NCI-H2196 (cell line): ENCODE results near the gene SP8.
A peak's percentile ranks its signal among the peaks of the same experiment; 100 is the strongest.

ENCODE experiments used
- DNase-seq: peaks from one replicate; lab custom pipeline; 2025; ENCODE audit not compliant: unreplicated experiment; lab: John Stamatoyannopoulos, UW

Gene SP8

DNA sequence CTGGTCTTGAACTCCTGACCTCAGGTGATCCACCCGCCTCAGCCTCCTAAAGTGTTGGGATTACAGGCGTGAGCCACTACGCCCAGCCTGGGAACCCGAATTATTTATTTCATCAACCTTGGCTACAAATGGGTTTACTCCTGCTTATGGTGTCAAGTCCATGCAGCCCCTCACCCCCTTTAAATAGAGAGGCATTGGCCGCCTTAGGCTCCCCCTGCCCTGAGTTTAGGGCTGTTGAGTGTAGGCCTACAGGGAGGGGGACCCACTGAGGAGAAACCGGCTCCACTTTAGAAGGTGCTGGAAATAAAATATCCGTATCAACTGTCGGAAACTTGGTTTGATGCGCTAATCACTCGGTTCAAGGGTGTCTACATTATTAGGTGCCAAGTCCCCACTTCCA, 8.7 kb upstream of the SP8 start:
- DNase-seq = no peak

DNA sequence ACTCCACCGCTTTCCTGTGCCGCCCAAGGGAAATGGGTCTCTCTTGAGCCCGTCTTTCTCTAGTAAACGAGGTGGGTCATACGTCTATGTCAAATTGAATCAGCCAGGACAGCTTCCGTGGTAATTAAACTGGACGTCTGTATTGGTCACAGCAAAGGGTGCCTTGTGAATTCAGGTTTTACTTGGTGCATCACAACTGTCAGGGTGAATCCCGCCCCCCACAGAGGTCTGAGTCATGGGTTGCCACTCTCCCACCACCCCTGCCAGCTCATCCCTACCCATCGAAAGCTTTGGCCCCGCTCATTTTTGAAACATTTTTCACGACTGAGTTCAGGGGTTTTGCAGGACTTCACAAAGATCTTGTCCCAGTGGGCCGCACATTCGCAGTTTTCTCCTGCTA, 8.0 kb upstream of the SP8 start:
- no peak for DNase-seq

- DNase-seq = no peak
Observed at GRCh38 chr7:20793694-20794394, 7.2 kb upstream of the SP8 start.

DNA sequence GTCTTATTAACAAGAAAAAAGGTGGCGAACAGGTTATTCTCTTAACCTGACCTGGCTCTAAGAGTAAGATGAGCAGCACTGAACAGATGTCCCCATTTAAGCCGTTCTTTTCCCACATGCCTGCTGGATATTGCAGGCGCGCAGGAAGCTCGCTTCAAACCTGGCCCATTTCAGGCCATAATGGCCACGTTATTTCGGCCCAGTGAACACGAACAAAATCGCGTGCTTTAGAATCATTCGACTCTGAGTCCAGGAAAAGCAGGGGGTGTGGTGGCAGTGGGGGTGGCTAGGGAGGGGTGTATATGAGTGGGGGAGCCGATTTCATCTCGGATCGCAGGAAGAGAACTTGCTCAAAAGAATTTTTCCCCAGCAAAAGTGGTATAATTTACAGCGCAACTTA, 6.6 kb upstream of the SP8 start:
- no peak for DNase-seq

- no peak for DNase-seq
Observed at GRCh38 chr7:20791538-20792434, 5.1 kb upstream of the SP8 start.

DNA sequence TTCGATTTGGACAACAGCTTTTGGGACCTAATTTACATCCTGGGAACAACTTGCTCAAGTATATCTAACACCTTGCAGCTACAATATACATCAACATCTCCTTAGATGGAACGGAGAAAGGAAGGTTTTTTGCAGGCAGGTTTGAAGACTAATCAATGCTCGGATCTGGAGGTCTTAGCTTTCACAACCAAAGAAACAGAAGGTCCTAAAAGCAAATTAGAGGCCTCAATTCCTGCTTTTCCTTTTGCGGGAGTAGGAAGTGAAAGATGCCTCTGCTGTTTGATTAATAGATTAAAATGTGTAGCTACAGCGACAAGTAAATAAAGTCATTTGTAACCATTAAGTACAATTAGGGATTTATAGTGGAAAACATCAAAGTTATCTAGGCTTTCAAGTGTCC, 3.7 kb upstream of the SP8 start:
- no peak for DNase-seq

DNA sequence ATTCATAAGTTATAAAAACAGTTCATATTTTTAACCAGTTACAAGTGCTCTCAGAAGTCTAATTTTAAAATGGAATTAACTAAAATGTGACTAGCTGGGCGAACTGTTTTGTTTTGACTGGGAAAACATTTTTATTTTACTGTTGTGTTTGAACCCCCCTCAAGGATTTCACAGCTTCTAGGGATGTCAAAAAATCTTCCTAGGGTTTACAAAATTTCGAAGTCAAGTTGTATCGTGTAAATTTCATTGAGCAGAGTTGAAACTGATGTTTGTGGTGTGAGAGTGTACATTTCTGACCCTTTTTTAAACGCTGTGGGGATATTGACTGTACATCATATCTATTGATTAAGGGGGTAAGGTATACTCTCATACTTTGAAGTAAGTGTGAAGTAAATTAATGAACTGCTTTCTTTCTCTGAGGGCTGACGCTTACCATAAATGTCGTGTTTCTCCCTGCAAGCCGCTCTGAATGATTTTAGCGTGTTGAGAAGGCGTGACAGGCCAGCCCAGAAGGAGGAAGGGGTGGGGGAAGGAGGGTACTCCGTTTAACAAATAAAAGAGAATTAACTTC, 1.8 kb upstream of the SP8 start:
- no peak for DNase-seq

GRCh38 chr7:20787660-20788419, 1.2 kb upstream of the SP8 start:
- no peak for DNase-seq

DNA sequence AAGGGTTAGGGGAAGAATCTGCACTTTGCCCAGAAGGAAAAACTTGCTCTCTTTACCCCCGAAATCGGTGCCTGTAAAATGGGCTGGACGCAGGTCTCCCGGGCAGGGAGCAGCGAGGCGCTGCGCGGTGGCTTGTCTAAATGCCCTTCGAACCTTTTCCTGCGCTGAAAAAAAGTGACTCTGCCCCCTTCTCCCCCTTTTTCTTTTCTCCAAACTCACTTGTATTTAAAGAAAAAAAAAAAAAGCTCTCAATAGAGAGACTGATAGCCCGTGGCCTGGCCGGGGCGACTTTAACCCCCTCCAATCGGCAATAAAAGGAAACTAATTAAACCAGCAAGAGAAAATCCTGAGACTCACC, 286 bp downstream of the SP8 start:
- peak; percentile 51 for DNase-seq

DNA sequence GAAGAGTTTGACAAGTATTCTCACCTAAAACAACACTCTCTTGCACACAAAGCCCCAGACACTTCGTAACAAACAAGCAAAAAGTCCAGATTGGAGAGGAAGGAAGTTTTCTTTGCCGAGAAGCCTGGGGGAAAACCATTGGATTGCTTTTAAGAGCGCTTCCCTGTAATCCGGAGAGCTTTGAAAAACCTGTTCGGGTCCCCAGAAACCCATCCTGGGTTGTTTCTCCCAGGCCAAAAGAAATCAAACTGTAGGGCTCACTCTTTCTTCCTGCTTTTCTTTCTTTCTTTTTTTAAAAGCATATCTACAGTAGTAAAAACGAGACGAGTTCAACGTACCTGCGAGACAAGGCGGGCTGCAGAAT, 655 bp downstream of the SP8 start:
- peak; percentile 15 for DNase-seq

- peak; percentile 29 for DNase-seq
Observed at GRCh38 chr7:20785157-20786048, 1.3 kb downstream of the SP8 start.

- peak; percentile 42 for DNase-seq
Observed at GRCh38 chr7:20784388-20785156, 2.1 kb downstream of the SP8 start.

DNA sequence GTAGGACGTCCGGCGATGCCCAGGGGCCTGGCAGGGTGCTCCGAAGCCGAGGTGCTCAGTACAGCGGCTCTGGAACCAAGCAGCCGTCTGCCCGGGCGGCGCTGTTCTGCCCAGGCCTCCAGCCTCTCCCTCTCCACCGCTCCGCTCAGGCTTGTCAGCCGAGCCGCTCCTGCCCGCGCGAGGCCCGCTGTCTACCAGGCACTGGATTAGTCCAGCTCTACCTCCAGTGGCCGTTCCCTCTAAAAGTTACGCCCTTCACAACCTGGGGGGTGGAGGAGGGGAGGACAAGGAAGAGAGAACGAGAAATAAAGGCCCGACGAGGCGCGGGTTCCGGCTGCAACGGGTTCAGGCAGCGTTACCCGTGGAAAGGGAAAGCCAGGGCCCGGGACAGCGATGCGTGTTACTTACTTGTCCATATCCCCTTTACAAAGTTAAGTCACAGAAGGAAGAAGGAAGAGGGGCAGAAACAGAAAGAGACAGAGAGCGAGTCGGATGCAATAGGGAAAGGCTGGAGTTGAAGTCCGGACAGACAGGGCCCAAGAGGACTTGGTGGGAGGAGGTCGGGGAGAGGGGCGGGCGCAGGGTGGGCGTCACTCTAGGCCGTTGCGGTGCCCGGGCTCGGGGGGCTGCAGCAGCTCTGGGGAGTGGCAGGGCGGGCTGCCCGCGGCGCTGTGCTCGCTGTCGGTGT, 2.8 kb downstream of the SP8 start:
- DNase-seq = no peak

DNA sequence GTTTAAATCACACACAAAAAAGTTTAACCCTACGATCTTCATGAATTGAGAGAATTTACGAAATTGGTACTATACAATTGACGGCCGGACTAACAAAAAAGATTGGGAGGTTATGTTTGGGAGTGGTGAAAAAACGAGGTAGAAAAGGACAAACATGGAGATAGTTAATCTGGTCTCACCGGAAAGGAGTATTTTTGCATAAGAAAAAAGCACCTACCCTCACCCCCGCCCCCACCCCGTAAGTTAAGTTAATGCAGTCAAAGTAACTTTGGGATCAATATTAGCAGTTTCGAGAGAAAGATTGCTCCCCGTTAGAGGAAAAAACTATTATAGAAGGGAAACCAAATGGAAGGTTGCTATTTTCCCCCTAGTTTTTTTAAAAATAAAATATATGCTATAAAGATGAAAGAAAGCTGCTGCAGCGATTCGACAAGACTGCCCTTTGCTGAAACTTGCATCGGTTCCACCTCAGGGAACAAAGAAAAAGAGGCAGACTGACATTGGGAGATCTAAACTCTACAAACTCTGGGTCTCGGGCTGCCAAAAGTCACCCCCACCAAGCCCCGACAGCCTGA, 3.5 kb downstream of the SP8 start:
- DNase-seq = no peak

GRCh38 chr7:20779041-20779440, 7.6 kb downstream of the SP8 start:
- DNase-seq = no peak

DNA sequence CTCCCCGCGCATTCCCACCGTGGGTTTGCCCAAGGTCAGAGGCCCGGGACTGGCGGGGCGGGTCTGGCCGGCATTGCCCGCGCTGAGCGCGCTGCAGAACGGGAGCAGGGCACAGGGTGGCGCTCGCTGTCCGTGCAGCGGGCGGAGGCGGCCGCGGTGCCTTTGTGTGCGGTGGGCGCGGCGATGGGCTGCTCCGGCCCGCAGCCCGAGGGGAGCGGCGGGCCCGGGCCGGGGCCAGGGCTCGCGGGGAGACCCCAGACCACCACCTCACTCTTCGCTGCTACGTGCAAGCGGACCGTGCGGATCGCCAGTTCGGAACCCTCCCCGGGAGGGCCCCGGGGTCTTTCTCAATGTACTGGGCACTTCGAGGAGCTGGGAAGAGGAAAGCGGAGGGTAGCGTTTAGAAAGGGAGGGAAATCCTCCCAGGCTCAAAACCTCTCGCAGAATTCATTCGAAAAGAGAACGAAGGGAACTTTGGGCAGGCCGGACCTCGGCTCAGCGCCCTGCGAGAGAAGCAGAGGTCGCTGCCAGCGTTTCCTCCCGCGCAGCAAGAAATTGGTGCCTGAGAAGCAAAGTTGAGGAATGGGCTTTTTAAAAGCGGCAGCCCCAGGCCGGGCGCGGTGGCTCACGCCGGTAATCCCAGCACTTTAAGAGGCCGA, 8.5 kb downstream of the SP8 start:
- peak; percentile 19 for DNase-seq

DNA sequence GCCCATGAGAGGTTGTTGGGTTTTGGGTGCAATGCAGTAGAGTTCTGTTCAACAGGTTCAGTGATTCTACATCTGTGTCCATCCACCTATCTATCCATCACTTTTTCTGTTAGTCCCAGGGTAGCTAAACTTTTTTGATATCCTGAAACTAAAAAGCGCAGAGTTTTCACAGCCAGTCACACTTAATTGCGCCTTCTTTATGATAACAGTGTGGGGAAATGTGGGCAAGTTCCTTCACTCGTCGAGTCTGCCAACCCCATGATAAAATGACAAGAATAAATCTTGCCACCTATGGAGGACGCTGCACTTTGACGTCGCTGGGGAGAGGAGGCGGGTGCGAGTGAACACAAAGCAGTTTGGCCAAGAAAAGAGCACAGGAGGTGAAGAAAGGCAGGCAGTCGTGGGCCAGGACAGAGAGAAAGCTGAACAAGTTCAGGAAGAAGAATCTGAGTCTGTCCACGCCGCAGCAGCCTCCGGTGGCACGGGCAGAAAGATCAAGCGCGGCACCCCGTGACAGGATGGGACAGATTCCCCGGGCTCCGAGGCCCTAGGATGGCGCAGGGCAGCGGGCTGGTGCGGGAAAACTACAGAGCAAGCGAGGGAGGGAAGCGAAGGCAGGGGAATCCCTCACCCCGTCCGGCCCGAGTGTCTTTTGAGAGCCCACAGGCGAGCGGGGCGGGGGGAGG, 9.2 kb downstream of the SP8 start:
- no peak for DNase-seq

DNA sequence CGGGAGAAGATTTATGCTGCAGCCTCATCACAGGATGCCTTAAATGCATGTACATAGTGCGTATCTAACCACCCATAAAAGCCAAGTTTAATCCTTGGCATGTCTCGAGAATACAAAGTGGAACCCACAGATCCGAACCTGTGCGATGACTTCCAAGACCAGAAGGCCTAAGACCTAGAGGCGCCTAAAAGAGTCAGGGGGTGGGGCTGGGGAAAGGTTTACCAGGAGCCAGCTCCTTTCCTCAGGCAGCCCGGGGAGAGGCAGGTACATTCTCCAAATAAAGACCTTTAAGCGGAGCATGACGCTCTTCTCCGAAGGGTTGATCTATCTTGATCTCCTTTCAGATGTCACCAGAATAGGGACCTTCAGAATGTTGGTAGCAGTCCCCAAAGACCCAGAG, 9.7 kb downstream of the SP8 start:
- DNase-seq = no peak
